GM23338 (cell line): Measurements from ENCODE around the gene SYPL1. TPM values are rescaled to one million over a fixed set of nuclear protein-coding genes. Genes with fewer than 3 reads are reported as not detected.

Experiments used
- ATAC-seq: fragments of 200-7000 bp; cut with Tn5 transposase; 3 replicates; pipeline ENCODE4 v1.9.1; 2020
- DNase-seq: peaks from one replicate; pipeline ENCODE4 v3.0.0-alpha.2; 2015; ENCODE audit warnings: low spot score
- H2AFZ ChIP-seq: fragments of 200-600 bp; sonication (generic); 2 replicates; pipeline ENCODE4 v1.8.0; 2016; ENCODE audit warnings: antibody characterized with exemption, mild to moderate bottlenecking, moderate library complexity
- H3F3A ChIP-seq: fragments of 200-600 bp; sonication (generic); replicated peaks from 2 replicates; pipeline ENCODE4 v1.8.0; 2017; ENCODE audit warnings: antibody characterized with exemption, mixed run types, low read depth
- H3K27ac ChIP-seq: fragments of 200-600 bp; sonication (generic); 2 replicates; pipeline ENCODE4 v1.6.1; 2016; ENCODE audit warnings: low read depth
- H3K27me3 ChIP-seq: fragments of 200-600 bp; sonication (generic); 2 replicates; pipeline ENCODE4 v1.8.0; 2016; ENCODE audit warnings: mild to moderate bottlenecking, mixed run types, moderate library complexity; ENCODE audit not compliant: insufficient read depth
- H3K36me3 ChIP-seq: fragments of 200-600 bp; sonication (generic); 2 replicates; pipeline ENCODE4 v1.8.0; 2016; ENCODE audit warnings: mild to moderate bottlenecking; ENCODE audit not compliant: insufficient read depth
- H3K4me1 ChIP-seq: fragments of 200-600 bp; sonication (generic); 2 replicates; pipeline ENCODE4 v1.8.0; 2016; ENCODE audit warnings: mild to moderate bottlenecking, moderate library complexity; ENCODE audit not compliant: insufficient read depth
- H3K4me2 ChIP-seq: fragments of 200-600 bp; sonication (generic); 2 replicates; pipeline ENCODE4 v1.7.1; 2017; ENCODE audit warnings: mixed run types
- H3K4me3 ChIP-seq: fragments of 200-600 bp; sonication (generic); 2 replicates; pipeline ENCODE4 v1.6.1; 2016; ENCODE audit warnings: mixed run types
- H3K79me2 ChIP-seq: fragments of 200-600 bp; sonication (generic); replicated peaks from 2 replicates; pipeline ENCODE4 v1.8.0; 2017; ENCODE audit warnings: mild to moderate bottlenecking; ENCODE audit not compliant: insufficient read depth
- H3K9me2 ChIP-seq: fragments of 200-600 bp; sonication (generic); 2 replicates; pipeline ENCODE4 v1.8.0; 2017; ENCODE audit not compliant: insufficient read depth
- H4K20me1 ChIP-seq: fragments of 200-600 bp; sonication (generic); replicated peaks from 2 replicates; pipeline ENCODE4 v1.8.0; 2017; ENCODE audit warnings: mild to moderate bottlenecking; ENCODE audit not compliant: insufficient read depth
- H3K27ac Mint-ChIP-seq: 2 replicates; pipeline ENCODE4 v1.8.0; 2020; ENCODE audit warnings: inconsistent platforms, mild to moderate bottlenecking, moderate library complexity, mixed read lengths
- H3K27me3 Mint-ChIP-seq: 3 replicates; pipeline ENCODE4 v1.8.0; 2022; ENCODE audit warnings: low read depth, mild to moderate bottlenecking, moderate library complexity, mixed read lengths, inconsistent platforms; ENCODE audit not compliant: insufficient read depth, poor library complexity
- H3K36me3 Mint-ChIP-seq: 3 replicates; pipeline ENCODE4 v1.8.0; 2021; ENCODE audit warnings: low read depth, mild to moderate bottlenecking, inconsistent platforms, moderate library complexity, mixed read lengths
- H3K4me1 Mint-ChIP-seq: 3 replicates; pipeline ENCODE4 v1.8.0; 2020; ENCODE audit warnings: mild to moderate bottlenecking, inconsistent platforms, mixed read lengths
- H3K4me3 Mint-ChIP-seq: 3 replicates; pipeline ENCODE4 v1.8.0; 2021; ENCODE audit warnings: moderate library complexity, mild to moderate bottlenecking, inconsistent platforms, mixed read lengths
- H3K9me3 Mint-ChIP-seq: 3 replicates; pipeline ENCODE4 v1.8.0; 2020; ENCODE audit warnings: moderate library complexity, mild to moderate bottlenecking, inconsistent platforms, mixed read lengths
- CREB1 ChIP-seq: fragments of 250-450 bp; sonication (Bioruptor Pico); IDR thresholded peaks from 2 replicates; pipeline ENCODE4 v1.5.0; 2020; ENCODE audit warnings: low read depth, mild to moderate bottlenecking, moderate library complexity
- ETS1 ChIP-seq: IDR thresholded peaks from 2 replicates; pipeline ENCODE4 v1.6.1; 2016; ENCODE audit warnings: antibody characterized with exemption
- JUNB ChIP-seq: IDR thresholded peaks from one replicate; pipeline ENCODE4 v1.6.1; 2016; ENCODE audit warnings: antibody characterized with exemption; ENCODE audit not compliant: unreplicated experiment
- POLR2AphosphoS5 ChIP-seq: IDR thresholded peaks from 2 replicates; pipeline ENCODE4 v1.6.1; 2016; ENCODE audit warnings: antibody characterized with exemption, low read depth
- STAT1 ChIP-seq: IDR thresholded peaks from one replicate; pipeline ENCODE4 v1.6.1; 2016; ENCODE audit warnings: antibody characterized with exemption; ENCODE audit not compliant: unreplicated experiment
- ZNF114 ChIP-seq: fragments of 250-450 bp; sonication (Bioruptor Pico); IDR thresholded peaks from 2 replicates; pipeline ENCODE4 v1.5.0; 2020; ENCODE audit warnings: mild to moderate bottlenecking, moderate library complexity
- ZNF331 ChIP-seq: fragments of 250-450 bp; sonication (Bioruptor Pico); IDR thresholded peaks from 2 replicates; pipeline ENCODE4 v1.5.0; 2020; ENCODE audit warnings: low read depth, mild to moderate bottlenecking, moderate library complexity
- long read RNA-seq: library from polyadenylated mRNA; unstranded; transcript quantifications from one replicate; pipeline ENCODE4 v2.0.0, GENCODE V29; 2020; ENCODE audit not compliant: unreplicated experiment
- polyA plus RNA-seq: library from polyadenylated mRNA; unstranded; fragments of >200 nt; fragmentation: Nextera tagmentation; extraction: Ambion mirVana; gene quantifications from 2 replicates; pipeline ENCODE4 v1.2.1, GENCODE V29; 2016
- total RNA-seq: library from RNA; depleted of rRNA; stranded (reverse); fragments of >200 nt; shearing (Covaris generic); gene quantifications from 2 replicates; pipeline ENCODE4 v1.2.3, GENCODE V29; 2014; rRNA removed
- TF ChIP-seq, protein P1 (sequence below), 2 experiments: fragments of 200-600 bp in 1 of 2; sonication (generic) in 1 of 2; conservative IDR thresholded peaks; 2 replicates each; pipeline versions ENCODE4 v1.5.1 to v1.6.1; 2016 to 2017; ENCODE audit warnings: antibody characterized with exemption in 2 of 2, low read depth in 2 of 2, mild to moderate bottlenecking in 2 of 2, moderate library complexity in 1 of 2
- TF ChIP-seq, protein P2 (sequence below): fragments of 250-450 bp; sonication (Bioruptor Pico); IDR thresholded peaks from 2 replicates; pipeline ENCODE4 v1.5.0; 2020; ENCODE audit warnings: mild to moderate bottlenecking, moderate library complexity

SYPL1 gene
- total RNA-seq (52.7 and 78.1 TPM in 2 replicates), polyA plus RNA-seq (39.0 and 39.3 TPM in 2 replicates)
- long read RNA-seq, transcript SYPL1-202 (5 exons, 2,151 nt) = major isoform, 64 of 73 reads
- long read RNA-seq, partial matches to known transcripts = 2 of 73 reads
- long read RNA-seq, other reads (novel, unspliced or antisense) = 6 of 73 reads

- peak; percentile 88 for ATAC-seq
- Mint-ChIP-seq H3K9me3 (no peaks in the 10 kb centered on the region), H3K4me3 (peak within 1 kb of the TSS; percentile 79), H3K4me1 (peaks cover 41% of the 10 kb centered on the region), H3K27ac (peak within 1 kb of the TSS; percentile 42; the same call in 1 of the 2 replicates), H3K27me3 (peaks cover 3% of the 10 kb centered on the region), H3K36me3 (no peaks in the 10 kb centered on the region; the same call in 2 of the 3 replicates)
- H2AFZ ChIP-seq = peak within 1 kb of the TSS; percentile 99
- peaks cover 44% of the 10 kb centered on the region for H3K79me2 ChIP-seq
- 0 out of 2 replicates have a peak, but pooled peaks cover 10% of the 10 kb centered on the region for H3F3A ChIP-seq
- H3K36me3 ChIP-seq = no peaks in the 10 kb centered on the region
- H3K27me3 ChIP-seq = 0 out of 2 replicates have a peak, but pooled peaks cover 4% of the 10 kb centered on the region
- peaks cover 29% of the 10 kb centered on the region for H3K4me1 ChIP-seq
- H4K20me1 ChIP-seq = no peaks in the 10 kb centered on the region; the same call in 1 of the 2 replicates
- H3K4me2 ChIP-seq = peak within 1 kb of the TSS; percentile 88
- no peak for TF ChIP-seq CREB1
- peak; percentile 70 for TF ChIP-seq POLR2AphosphoS5
- peak; percentile 47; the same call in 1 of the 2 replicates for TF ChIP-seq ZNF114 (CRISPR knock-in tag)
- peak within 1 kb of the TSS; percentile 91 for H3K27ac ChIP-seq
- peak; percentile 95 for DNase-seq
- peak within 1 kb of the TSS; percentile 72 for H3K4me3 ChIP-seq
- no peaks in the 10 kb centered on the region for H3K9me2 ChIP-seq
Observed at GRCh38 chr7:106112118-106112971, at the start of gene SYPL1. Gene SYPL1, minus strand, starts transcription at chr7:106112312. Its CDS starts 104 bp downstream, at chr7:106112208.

- Histone ChIP-seq H3K27ac (no peak overlapping the region), H3F3A (no peaks in the 10 kb centered on the region), H3K79me2 (no peaks in the 10 kb centered on the region), H3K27me3 (no peaks in the 10 kb centered on the region), H3K36me3 (no peaks in the 10 kb centered on the region), H2AFZ (no peak overlapping the region), H4K20me1 (no peaks in the 10 kb centered on the region), H3K9me2 (no peaks in the 10 kb centered on the region), H3K4me2 (no peak overlapping the region), H3K4me1 (no peaks in the 10 kb centered on the region; the same call in 1 of the 2 replicates), H3K4me3 (no peak overlapping the region)
- Mint-ChIP-seq H3K4me3 (no peak overlapping the region), H3K9me3 (peaks cover 4% of the 10 kb centered on the region; the same call in 1 of the 3 replicates), H3K27me3 (peaks cover 8% of the 10 kb centered on the region), H3K27ac (no peak overlapping the region), H3K36me3 (peaks cover 3% of the 10 kb centered on the region; the same call in 2 of the 3 replicates), H3K4me1 (peaks cover 11% of the 10 kb centered on the region; the same call in 2 of the 3 replicates)
- ATAC-seq = no peak
- DNase-seq = no peak
- TF ChIP-seq, protein P1, sequence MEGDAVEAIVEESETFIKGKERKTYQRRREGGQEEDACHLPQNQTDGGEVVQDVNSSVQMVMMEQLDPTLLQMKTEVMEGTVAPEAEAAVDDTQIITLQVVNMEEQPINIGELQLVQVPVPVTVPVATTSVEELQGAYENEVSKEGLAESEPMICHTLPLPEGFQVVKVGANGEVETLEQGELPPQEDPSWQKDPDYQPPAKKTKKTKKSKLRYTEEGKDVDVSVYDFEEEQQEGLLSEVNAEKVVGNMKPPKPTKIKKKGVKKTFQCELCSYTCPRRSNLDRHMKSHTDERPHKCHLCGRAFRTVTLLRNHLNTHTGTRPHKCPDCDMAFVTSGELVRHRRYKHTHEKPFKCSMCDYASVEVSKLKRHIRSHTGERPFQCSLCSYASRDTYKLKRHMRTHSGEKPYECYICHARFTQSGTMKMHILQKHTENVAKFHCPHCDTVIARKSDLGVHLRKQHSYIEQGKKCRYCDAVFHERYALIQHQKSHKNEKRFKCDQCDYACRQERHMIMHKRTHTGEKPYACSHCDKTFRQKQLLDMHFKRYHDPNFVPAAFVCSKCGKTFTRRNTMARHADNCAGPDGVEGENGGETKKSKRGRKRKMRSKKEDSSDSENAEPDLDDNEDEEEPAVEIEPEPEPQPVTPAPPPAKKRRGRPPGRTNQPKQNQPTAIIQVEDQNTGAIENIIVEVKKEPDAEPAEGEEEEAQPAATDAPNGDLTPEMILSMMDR (conservative IDR thresholded peaks at IDR 0.05; ENCODE audit: low read depth in 2 of 2) = no peak
- no peak for TF ChIP-seq CREB1
- no peak for TF ChIP-seq JUNB
- TF ChIP-seq ETS1 = no peak
- TF ChIP-seq POLR2AphosphoS5 = no peak
- no peak for TF ChIP-seq ZNF114 (CRISPR knock-in tag)
- TF ChIP-seq STAT1 = no peak
- TF ChIP-seq, protein P2, sequence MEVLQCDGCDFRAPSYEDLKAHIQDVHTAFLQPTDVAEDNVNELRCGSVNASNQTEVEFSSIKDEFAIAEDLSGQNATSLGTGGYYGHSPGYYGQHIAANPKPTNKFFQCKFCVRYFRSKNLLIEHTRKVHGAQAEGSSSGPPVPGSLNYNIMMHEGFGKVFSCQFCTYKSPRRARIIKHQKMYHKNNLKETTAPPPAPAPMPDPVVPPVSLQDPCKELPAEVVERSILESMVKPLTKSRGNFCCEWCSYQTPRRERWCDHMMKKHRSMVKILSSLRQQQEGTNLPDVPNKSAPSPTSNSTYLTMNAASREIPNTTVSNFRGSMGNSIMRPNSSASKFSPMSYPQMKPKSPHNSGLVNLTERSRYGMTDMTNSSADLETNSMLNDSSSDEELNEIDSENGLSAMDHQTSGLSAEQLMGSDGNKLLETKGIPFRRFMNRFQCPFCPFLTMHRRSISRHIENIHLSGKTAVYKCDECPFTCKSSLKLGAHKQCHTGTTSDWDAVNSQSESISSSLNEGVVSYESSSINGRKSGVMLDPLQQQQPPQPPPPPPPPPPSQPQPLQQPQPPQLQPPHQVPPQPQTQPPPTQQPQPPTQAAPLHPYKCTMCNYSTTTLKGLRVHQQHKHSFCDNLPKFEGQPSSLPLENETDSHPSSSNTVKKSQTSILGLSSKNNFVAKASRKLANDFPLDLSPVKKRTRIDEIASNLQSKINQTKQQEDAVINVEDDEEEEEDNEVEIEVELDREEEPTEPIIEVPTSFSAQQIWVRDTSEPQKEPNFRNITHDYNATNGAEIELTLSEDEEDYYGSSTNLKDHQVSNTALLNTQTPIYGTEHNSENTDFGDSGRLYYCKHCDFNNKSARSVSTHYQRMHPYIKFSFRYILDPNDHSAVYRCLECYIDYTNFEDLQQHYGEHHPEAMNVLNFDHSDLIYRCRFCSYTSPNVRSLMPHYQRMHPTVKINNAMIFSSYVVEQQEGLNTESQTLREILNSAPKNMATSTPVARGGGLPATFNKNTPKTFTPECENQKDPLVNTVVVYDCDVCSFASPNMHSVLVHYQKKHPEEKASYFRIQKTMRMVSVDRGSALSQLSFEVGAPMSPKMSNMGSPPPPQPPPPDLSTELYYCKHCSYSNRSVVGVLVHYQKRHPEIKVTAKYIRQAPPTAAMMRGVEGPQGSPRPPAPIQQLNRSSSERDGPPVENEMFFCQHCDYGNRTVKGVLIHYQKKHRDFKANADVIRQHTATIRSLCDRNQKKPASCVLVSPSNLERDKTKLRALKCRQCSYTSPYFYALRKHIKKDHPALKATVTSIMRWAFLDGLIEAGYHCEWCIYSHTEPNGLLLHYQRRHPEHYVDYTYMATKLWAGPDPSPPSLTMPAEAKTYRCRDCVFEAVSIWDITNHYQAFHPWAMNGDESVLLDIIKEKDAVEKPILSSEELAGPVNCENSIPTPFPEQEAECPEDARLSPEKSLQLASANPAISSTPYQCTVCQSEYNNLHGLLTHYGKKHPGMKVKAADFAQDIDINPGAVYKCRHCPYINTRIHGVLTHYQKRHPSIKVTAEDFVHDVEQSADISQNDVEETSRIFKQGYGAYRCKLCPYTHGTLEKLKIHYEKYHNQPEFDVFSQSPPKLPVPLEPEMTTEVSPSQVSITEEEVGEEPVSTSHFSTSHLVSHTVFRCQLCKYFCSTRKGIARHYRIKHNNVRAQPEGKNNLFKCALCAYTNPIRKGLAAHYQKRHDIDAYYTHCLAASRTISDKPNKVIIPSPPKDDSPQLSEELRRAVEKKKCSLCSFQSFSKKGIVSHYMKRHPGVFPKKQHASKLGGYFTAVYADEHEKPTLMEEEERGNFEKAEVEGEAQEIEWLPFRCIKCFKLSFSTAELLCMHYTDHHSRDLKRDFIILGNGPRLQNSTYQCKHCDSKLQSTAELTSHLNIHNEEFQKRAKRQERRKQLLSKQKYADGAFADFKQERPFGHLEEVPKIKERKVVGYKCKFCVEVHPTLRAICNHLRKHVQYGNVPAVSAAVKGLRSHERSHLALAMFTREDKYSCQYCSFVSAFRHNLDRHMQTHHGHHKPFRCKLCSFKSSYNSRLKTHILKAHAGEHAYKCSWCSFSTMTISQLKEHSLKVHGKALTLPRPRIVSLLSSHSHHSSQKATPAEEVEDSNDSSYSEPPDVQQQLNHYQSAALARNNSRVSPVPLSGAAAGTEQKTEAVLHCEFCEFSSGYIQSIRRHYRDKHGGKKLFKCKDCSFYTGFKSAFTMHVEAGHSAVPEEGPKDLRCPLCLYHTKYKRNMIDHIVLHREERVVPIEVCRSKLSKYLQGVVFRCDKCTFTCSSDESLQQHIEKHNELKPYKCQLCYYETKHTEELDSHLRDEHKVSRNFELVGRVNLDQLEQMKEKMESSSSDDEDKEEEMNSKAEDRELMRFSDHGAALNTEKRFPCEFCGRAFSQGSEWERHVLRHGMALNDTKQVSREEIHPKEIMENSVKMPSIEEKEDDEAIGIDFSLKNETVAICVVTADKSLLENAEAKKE (CRISPR knock-in tag) = no peak
- no peak for TF ChIP-seq ZNF331 (CRISPR knock-in tag)
Observed at GRCh38 chr7:106155027-106155426, 42.9 kb upstream of the SYPL1 start.
